Measurements from ENCODE around the gene BUD13.

BUD13 gene

DNA sequence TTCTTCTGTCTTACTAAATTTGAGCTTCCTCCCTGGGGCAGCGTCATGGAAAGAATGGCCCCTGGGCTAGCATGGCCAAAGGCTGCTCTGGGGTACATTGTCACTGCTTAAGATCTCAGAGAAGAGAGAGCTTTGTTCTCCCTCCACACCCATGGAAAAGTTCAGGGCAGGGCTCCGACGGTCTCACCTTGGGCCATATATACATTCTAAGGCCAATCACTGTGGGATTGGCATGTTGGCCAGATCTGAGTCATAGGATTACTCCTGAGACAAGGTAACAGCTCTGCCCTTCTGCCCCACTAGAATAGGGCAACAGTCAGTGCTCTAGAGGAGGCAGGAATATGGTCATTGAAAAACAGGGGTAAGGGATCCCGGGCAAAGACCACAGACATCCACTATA, 56.2 kb downstream of the BUD13 start:
- DNase-seq (ENCODE audit: low spot score), result no peak

DNA sequence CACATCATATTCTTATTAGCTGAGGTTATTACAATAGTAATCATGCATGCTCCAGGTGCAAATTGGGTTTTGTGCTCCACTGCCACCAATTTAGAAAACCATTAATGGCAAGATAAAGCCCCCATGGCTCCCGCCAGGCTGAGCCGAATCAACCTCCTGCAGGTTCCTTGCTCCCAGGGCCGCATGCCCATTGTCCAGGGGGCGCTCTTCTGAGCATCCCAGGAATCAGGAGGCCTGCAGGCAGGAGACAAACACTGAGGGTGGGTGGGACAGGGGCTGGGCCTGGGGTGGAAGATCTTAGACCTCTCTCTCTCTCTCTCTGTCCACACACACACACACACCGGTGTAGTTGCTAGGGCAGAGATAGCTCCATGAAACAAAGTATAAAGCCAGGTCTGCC, 57.4 kb downstream of the BUD13 start:
- DNase-seq (ENCODE audit: low spot score), result no peak

DNA sequence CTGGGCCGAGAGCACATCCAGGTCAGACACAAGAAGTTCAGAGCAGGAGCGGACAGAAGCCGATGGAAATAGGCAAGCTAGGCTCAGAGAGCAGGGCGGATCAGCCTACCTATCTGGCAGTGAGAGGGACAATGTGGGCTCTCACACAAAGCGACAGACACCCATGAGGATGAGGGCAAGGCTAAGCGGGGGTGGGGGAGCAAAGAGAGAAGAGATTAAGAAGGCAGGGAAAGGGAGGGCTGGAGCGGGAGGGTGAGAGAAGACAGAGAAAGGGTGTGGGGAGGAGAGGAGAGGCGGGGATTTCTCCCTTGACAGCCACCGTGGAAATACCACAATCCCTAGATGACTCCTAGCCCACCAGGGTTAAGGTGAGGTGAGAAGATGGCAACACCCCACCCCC, 57.9 kb downstream of the BUD13 start:
- no peak for DNase-seq (ENCODE audit: low spot score)

DNA sequence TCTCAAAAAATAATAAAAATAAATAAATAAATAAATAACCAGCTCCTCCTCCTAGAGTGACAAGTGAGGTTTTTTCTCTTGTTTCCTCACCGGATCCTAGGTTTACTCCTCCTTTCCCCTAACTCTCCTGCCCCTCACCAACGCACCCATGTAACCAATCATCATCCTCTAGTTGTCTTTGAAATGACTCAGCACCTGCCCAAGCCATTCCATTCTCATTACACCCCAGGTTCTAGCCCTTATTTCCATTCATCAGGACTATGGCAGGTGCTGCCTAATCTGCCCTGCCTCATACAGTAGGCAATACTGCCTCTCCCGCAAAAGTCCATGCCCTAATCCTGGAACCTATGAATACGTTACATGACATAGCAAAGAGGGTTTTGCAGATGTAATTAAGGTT, 60.4 kb downstream of the BUD13 start:
- DNase-seq (ENCODE audit: low spot score), result no peak

DNA sequence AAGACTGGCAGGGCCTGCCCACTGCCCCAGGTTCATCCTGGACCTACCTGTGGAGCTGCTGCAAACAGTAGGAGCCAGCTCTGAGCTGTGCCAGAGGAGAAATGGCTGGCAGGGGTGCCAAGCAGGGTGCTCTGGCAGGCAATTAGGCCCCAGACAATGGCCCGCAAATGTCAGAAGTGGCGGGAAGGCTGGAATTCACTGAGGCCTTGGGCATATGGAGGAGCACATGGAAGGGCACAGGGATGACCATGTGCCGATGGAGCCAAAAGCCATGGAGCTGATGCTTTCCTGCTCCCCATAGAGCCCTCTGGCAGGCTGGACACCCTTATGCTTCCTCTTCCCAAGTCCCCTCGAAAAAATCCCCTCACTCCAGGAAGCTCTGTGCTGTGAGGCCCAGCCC, 62.0 kb downstream of the BUD13 start:
- DNase-seq (ENCODE audit: low spot score), result no peak

DNA sequence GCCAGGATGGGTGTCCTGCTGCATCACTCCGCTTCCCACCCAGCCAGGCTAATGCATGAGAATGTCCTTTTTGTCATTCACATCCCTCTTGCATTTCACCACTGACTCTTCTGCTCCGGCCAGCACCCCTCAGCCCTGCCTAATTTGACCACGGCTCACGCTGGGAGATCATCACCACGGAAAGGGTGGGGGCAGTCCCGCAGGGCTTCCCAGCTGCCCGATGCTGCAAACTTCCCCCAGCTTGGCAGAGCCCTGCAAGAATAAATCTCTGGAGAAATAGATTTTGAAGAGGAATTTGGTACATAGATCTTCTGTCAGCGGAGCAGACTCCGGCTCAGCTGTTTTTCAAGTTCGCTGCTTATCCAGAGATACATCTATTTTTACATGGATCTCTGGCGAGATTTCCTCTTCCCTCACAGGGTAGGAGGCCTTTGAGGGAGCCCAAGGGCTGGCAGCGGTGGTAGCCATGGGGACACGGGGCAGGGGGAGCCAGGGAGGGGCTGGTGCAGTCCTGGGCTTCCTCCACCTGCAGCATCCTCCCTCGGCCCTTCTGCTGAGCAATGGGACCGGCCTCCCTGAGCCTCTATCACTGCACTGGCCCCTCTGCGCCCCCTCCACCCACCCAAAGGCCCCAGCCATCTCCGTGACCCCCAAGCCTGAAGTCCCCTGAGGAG, 62.6 kb downstream of the BUD13 start:
- no peak for DNase-seq (ENCODE audit: low spot score)

DNA sequence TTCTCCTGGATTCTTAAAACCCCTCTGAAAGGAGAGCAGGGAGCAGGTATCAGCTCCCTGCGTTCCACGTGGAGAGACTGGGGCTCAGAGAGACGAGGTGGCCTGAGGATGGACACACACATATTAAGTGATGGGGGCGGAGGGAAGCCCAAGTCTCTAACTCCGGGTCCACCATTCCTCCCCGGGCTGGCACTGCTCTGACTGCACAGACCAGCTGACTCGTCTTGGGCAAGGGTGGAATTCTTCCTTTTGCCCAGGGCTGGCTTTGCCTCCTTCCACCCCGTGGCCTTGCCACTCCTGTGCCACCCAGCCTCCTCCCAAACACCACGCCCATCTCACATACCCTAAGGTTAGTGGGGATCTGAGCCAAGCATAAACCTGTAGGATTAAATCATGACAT, 65.0 kb downstream of the BUD13 start:
- no peak for DNase-seq (ENCODE audit: low spot score)

DNA sequence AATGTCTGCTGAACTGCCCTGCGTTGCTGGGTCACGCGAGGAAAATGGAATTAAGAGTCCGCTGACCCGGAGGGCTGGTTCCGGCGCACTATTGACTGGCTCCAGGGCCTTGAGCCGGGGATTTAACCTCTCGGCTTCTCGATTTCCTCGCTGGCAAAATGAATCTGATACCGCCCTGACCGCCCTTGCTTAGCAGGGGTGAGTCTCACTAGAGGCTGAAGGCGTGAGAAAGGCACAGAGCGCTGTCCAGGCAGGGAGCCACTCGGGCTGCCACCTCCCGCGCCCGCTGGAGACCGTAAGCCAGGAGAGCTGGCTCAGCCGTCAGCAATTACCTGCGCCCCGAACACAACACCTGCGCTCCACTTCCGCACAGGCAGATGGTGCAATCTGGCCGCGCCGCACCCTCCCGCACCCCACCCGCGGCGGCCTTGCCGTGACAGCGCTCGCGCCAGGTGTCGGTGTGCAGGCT, 65.6 kb downstream of the BUD13 start:
- DNase-seq (ENCODE audit: low spot score), result no peak

DNA sequence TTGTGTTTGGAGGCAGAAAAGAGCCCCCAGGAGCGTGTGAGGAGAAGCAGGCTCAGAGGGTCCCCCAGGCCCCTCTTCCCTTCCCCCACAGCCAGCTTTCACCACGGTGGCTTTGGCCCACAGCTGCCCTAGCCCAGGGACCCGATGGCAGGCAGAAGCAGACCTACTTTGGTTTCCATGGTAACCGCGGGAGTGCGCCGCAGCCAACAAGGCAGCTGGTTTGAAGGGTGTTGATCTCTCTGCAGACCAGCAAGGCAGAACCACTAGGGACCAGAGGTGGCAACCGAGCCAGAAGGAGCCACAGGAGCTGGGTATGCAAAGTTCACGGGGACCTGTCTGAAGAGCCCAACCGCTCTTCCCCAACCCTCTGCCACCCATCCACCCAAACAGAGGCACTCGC, 69.4 kb downstream of the BUD13 start:
- DNase-seq (ENCODE audit: low spot score), result no peak

DNA sequence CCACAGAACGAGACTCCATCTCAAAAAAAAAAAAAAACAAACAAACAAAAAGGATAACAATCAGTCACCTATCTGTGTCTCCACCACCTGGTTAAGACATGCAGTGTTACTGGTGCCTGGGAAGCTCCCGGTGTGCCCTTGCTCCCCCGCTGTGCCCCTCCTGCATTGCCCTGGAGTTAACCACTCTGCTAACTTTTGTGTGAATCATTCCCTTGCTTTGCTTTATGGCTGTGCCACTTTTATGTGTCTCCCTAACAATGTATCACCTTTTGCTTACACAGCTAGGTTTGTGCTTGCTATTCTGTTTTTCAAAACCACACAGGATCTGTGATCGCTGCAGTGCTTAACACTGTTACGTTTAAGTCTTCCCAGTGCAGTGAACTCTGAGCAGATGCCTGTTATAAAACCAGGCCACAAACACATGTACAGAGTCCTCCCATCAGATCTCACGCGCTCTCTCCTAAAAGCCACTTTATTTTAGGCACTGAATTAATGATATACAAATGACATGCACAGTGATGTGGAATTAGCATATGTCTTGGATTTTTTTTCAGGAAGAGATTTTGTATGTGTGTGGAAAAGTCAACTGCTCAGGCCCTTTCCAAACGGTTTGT, 69.9 kb downstream of the BUD13 start:
- no peak for DNase-seq (ENCODE audit: low spot score)

DNA sequence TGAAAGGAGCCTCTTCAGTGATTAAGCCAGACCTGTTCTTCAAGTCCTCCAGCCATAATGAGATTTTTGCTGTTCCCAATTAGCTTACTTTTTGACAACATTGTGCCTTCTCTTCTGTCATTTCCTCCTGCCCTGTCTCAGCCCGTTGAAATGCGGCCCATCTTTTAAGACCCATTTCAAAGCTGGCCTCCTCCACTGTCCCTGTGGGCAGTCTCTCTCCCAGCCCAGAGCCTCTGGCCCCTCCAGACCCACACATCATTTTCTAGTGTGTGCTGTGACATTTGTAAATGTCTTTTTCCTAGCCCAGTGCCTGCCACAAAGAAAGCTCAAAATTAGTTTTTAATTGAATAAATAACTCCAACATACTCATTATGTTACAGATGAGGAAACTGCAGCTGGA, 70.9 kb downstream of the BUD13 start:
- DNase-seq (ENCODE audit: low spot score), result no peak

DNA sequence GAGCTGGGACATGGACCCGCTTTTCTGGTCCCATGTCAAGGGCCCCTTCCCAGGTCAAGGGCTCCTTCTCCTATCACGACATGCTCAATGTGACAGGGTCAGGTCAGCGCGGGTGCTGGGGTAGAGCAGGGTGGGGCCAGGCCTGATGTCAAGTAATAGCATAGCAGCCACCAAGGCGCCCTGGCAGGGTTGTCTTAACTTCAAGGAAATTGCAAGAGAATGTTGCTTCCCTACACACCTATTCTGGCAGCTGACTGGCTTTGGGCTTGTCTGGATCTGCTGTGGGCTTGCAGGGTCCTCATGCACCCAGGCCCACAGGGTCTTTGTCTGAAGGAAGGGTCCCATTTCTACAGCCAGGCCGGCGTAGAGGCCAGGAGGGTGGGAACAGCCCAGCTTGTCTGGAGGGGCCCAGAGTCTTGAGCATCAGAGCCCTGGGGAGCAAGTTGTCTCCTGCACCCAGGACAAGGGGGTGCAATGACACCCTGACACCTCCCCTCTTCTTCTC, 71.4 kb downstream of the BUD13 start:
- DNase-seq (ENCODE audit: low spot score), result no peak

DNA sequence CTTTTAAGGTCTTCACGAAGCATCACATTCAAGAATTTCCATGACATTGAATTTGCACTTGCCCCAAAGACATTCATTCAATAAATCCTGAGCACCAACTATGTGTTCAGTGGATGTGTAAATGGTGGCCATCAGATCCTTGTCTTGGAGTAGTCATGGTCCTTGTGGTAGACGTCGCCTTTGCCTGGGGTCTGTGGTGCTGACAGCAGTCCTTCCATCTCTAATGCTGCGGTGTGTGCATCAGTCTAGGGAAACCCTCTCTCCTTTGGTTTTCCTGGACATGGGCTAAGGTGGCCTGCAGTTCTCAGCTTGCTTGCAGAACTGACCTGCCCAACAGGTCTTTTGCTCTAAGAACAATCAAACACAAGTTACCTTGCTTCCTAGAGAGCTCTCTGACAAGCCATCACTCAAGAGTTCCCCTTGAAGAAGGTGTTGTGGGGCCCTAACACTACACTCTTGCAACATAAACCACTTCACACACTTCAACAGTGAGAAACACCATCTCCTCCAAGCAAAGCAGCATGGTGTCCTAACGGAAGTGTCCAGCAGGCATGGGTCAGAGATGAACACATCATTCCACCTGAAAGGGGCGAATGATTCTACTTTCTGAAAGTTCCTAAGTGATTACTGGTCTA, 72.1 kb downstream of the BUD13 start:
- no peak for DNase-seq (ENCODE audit: low spot score)
